Erythroblast (primary cell): ENCODE measurements around the gene PIERCE2.

ENCODE experiments used
- GATA1 ChIP-seq: IDR thresholded peaks from 2 replicates; pipeline ENCODE4 v1.6.1; 2011; ENCODE audit warnings: low read depth, mild to moderate bottlenecking, control low read depth, low read length, moderate library complexity
- POLR2A ChIP-seq: IDR thresholded peaks from 2 replicates; pipeline ENCODE4 v1.6.1; 2011; ENCODE audit warnings: mild to moderate bottlenecking, low read length

GRCh38 chr15:55422089-55422488, 13.8 kb downstream of the PIERCE2 start:
- TF ChIP-seq POLR2A, result no peak
- no peak for TF ChIP-seq GATA1
